Neural cell (in vitro differentiated cells): ENCODE measurements around the gene ZFX. TPM values are rescaled to one million over a fixed set of nuclear protein-coding genes. Genes with fewer than 3 reads are reported as not detected.

Experiments
- H2AFZ ChIP-seq: fragments of 200-600, 300-800 bp; sonication (generic), shearing (Covaris generic); 2 replicates; pipeline ENCODE4 v1.6.0; 2014; ENCODE audit warnings: low read depth, mild to moderate bottlenecking, antibody characterized with exemption, low read length, moderate library complexity
- H3F3A ChIP-seq: fragments of 200-600 bp; shearing (Covaris generic); 2 replicates; pipeline ENCODE4 v1.6.1; 2016; ENCODE audit warnings: mild to moderate bottlenecking, moderate library complexity, mixed read lengths, antibody characterized with exemption, low read length; ENCODE audit not compliant: insufficient read depth, poor library complexity, severe bottlenecking
- H3K27ac ChIP-seq: fragments of 200-600, 300-800 bp; sonication (generic), shearing (Covaris generic); 2 replicates; pipeline ENCODE4 v1.5.1; 2014; ENCODE audit warnings: mild to moderate bottlenecking, low read length, moderate library complexity
- H3K27me3 ChIP-seq: fragments of 300-800, 200-600 bp; sonication (generic), shearing (Covaris generic); 2 replicates; pipeline ENCODE4 v1.6.0; 2014; ENCODE audit warnings: mild to moderate bottlenecking, low read depth, low read length, moderate library complexity; ENCODE audit not compliant: insufficient read depth
- H3K36me3 ChIP-seq: fragments of 300-800, 200-600 bp; sonication (generic), shearing (Covaris generic); 2 replicates; pipeline ENCODE4 v1.5.1; 2014; ENCODE audit warnings: mild to moderate bottlenecking, antibody characterized with exemption, low read length, moderate library complexity; ENCODE audit not compliant: insufficient read depth
- H3K4me2 ChIP-seq: fragments of 300-800, 200-600 bp; sonication (generic), shearing (Covaris generic); 2 replicates; pipeline ENCODE4 v1.6.0; 2014; ENCODE audit warnings: mild to moderate bottlenecking, low read length
- H3K4me3 ChIP-seq: fragments of 300-800, 200-600 bp; sonication (generic), shearing (Covaris generic); 2 replicates; pipeline ENCODE4 v1.5.1; 2014; ENCODE audit warnings: mild to moderate bottlenecking, low read length, moderate library complexity
- H3K79me2 ChIP-seq: fragments of 200-600 bp; shearing (Covaris generic); replicated peaks from 2 replicates; pipeline ENCODE4 v1.6.0; 2014; ENCODE audit warnings: mild to moderate bottlenecking, low read length, moderate library complexity; ENCODE audit not compliant: insufficient read depth
- H3K9ac ChIP-seq: fragments of 300-800, 200-600 bp; sonication (generic), shearing (Covaris generic); 2 replicates; pipeline ENCODE4 v1.6.1; 2016; ENCODE audit warnings: mild to moderate bottlenecking, low read length, mixed read lengths
- H3K9me2 ChIP-seq: fragments of 200-600 bp; shearing (Covaris generic); 2 replicates; pipeline ENCODE4 v1.6.1; 2016; ENCODE audit warnings: mild to moderate bottlenecking, low read length, mixed read lengths; ENCODE audit not compliant: insufficient read depth
- H3K9me3 ChIP-seq: fragments of 200-600, 300-800 bp; sonication (generic), shearing (Covaris generic); 2 replicates; pipeline ENCODE4 v1.6.1; 2016; ENCODE audit warnings: mild to moderate bottlenecking, mixed run types, low read length, moderate library complexity, mixed read lengths
- H4K20me1 ChIP-seq: fragments of 200-600 bp; shearing (Covaris generic); 2 replicates; pipeline ENCODE4 v1.6.1; 2016; ENCODE audit warnings: mild to moderate bottlenecking, mixed run types; ENCODE audit not compliant: insufficient read depth
- EP300 ChIP-seq: fragments of 450-650 bp; conservative IDR thresholded peaks from 2 replicates; pipeline ENCODE4 v1.6.1; 2014; ENCODE audit warnings: antibody characterized with exemption, mild to moderate bottlenecking, moderate library complexity; ENCODE audit not compliant: poor library complexity, severe bottlenecking
- EZH2 ChIP-seq: fragments of 200-600, 300-800 bp; shearing (Covaris generic), sonication (generic); IDR thresholded peaks from 2 replicates; pipeline ENCODE4 v1.6.1; 2014; ENCODE audit warnings: antibody characterized with exemption, low read length, borderline replicate concordance, mild to moderate bottlenecking; ENCODE audit not compliant: insufficient read depth, poor library complexity, severe bottlenecking
- MXI1 ChIP-seq: fragments of 450-650 bp; conservative IDR thresholded peaks from 2 replicates; pipeline ENCODE4 v1.6.1; 2014; ENCODE audit warnings: antibody characterized with exemption, mild to moderate bottlenecking; ENCODE audit not compliant: poor library complexity, severe bottlenecking
- POLR2AphosphoS5 ChIP-seq: IDR thresholded peaks from 2 replicates; pipeline ENCODE4 v1.6.1; 2012
- RAD21 ChIP-seq: fragments of 450-650 bp; conservative IDR thresholded peaks from 2 replicates; pipeline ENCODE4 v1.6.1; 2014; ENCODE audit warnings: antibody characterized with exemption, mild to moderate bottlenecking, moderate library complexity
- SMC3 ChIP-seq: fragments of 450-650 bp; conservative IDR thresholded peaks from 2 replicates; pipeline ENCODE4 v1.6.1; 2014; ENCODE audit warnings: antibody characterized with exemption, mild to moderate bottlenecking, moderate library complexity; ENCODE audit not compliant: poor library complexity
- TAF1 ChIP-seq: IDR thresholded peaks from 2 replicates; pipeline ENCODE4 v1.6.1; 2012; ENCODE audit warnings: low read depth
- polyA plus RNA-seq: library from polyadenylated mRNA; depleted of rRNA; stranded (reverse); fragments of >200 nt; gene quantifications from 2 replicates; pipeline ENCODE4 v1.2.3, GENCODE V29; 2014
- TF ChIP-seq, protein P1 (sequence below): IDR thresholded peaks from 2 replicates; pipeline ENCODE4 v1.6.1; 2012; ENCODE audit warnings: borderline replicate concordance
- TF ChIP-seq, protein P2 (sequence below): fragments of 450-650 bp; IDR thresholded peaks from 2 replicates; pipeline ENCODE4 v1.5.1; 2014; ENCODE audit warnings: antibody characterized with exemption, mild to moderate bottlenecking, moderate library complexity; ENCODE audit not compliant: poor library complexity, severe bottlenecking

Gene ZFX
- polyA plus RNA-seq, 1 donor from 2014 or later: 12.5 TPM

DNA sequence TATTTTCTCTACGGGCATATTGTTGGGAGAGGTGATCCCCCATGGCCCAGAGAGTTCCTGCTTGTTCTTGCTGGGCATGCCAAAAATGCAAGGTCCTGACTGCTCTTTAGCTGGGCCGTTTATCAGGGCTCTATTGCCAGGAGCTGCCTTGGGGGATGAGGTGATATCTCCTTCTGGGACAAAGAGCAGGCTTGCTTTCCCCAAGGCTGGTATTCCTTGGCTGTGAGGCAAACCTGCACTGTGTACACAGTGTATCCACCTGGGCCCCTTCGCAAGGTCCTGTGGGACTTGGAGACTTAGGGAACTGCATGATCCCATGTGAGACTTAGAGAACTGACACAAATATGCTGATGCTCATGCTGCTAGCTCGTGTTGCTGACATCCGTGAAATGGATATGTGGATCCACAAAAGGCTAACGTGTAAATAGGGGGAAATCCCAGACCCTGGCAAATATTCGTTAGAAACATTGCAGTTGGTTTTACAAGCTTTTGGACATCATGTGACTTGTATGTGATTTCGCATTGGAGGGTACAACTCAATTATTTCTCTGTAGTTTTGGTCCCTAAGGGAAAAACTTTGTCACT, 24.4 kb upstream of the ZFX start:
- no peaks in the 10 kb centered on the region for H3K79me2 ChIP-seq
- no peaks in the 10 kb centered on the region for H3K36me3 ChIP-seq
- no peaks in the 10 kb centered on the region for H3K9me3 ChIP-seq
- H3K27ac ChIP-seq: no peak overlapping the region
- no peaks in the 10 kb centered on the region for H3F3A ChIP-seq
- H3K9ac ChIP-seq: no peak overlapping the region
- H3K4me3 ChIP-seq: no peak overlapping the region
- no peaks in the 10 kb centered on the region for H3K9me2 ChIP-seq
- H2AFZ ChIP-seq: no peak overlapping the region
- no peak overlapping the region for H3K4me2 ChIP-seq
- no peaks in the 10 kb centered on the region for H3K27me3 ChIP-seq
- TF ChIP-seq POLR2AphosphoS5: no peak
- TF ChIP-seq MXI1: no peak
- no peak for TF ChIP-seq SMC3
- TF ChIP-seq RAD21: no peak
- TF ChIP-seq EZH2: no peak
- TF ChIP-seq TAF1: no peak
- TF ChIP-seq, protein P1, sequence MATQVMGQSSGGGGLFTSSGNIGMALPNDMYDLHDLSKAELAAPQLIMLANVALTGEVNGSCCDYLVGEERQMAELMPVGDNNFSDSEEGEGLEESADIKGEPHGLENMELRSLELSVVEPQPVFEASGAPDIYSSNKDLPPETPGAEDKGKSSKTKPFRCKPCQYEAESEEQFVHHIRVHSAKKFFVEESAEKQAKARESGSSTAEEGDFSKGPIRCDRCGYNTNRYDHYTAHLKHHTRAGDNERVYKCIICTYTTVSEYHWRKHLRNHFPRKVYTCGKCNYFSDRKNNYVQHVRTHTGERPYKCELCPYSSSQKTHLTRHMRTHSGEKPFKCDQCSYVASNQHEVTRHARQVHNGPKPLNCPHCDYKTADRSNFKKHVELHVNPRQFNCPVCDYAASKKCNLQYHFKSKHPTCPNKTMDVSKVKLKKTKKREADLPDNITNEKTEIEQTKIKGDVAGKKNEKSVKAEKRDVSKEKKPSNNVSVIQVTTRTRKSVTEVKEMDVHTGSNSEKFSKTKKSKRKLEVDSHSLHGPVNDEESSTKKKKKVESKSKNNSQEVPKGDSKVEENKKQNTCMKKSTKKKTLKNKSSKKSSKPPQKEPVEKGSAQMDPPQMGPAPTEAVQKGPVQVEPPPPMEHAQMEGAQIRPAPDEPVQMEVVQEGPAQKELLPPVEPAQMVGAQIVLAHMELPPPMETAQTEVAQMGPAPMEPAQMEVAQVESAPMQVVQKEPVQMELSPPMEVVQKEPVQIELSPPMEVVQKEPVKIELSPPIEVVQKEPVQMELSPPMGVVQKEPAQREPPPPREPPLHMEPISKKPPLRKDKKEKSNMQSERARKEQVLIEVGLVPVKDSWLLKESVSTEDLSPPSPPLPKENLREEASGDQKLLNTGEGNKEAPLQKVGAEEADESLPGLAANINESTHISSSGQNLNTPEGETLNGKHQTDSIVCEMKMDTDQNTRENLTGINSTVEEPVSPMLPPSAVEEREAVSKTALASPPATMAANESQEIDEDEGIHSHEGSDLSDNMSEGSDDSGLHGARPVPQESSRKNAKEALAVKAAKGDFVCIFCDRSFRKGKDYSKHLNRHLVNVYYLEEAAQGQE: no peak
- no peak for TF ChIP-seq EP300
- TF ChIP-seq, protein P2, sequence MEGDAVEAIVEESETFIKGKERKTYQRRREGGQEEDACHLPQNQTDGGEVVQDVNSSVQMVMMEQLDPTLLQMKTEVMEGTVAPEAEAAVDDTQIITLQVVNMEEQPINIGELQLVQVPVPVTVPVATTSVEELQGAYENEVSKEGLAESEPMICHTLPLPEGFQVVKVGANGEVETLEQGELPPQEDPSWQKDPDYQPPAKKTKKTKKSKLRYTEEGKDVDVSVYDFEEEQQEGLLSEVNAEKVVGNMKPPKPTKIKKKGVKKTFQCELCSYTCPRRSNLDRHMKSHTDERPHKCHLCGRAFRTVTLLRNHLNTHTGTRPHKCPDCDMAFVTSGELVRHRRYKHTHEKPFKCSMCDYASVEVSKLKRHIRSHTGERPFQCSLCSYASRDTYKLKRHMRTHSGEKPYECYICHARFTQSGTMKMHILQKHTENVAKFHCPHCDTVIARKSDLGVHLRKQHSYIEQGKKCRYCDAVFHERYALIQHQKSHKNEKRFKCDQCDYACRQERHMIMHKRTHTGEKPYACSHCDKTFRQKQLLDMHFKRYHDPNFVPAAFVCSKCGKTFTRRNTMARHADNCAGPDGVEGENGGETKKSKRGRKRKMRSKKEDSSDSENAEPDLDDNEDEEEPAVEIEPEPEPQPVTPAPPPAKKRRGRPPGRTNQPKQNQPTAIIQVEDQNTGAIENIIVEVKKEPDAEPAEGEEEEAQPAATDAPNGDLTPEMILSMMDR: no peak
- H4K20me1 ChIP-seq: no peaks in the 10 kb centered on the region

DNA sequence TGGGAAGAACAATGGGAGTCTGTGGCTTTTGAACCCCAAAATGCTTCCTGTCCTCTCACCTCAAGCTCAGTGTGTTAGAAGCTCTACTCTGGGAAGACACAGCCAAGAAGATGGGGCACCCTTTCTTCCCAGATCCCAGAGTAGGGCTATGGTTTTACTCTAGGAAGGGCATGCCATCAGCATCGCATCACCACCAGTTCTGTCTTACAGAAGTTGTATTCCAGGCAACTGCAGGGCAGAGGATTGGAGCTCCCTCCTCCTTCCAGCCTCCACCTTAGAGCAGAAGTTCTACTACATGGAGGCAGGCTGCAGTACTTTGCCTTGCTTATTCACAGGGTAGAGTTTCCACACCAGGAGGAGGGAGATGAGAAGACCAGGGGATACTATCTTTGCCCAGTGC, 18.1 kb upstream of the ZFX start:
- no peaks in the 10 kb centered on the region for H4K20me1 ChIP-seq
- no peaks in the 10 kb centered on the region for H3K9me2 ChIP-seq
- TF ChIP-seq, protein P1: no peak
- TF ChIP-seq, protein P2: no peak
- TF ChIP-seq EZH2: no peak
- no peak for TF ChIP-seq TAF1
- H3F3A ChIP-seq: no peaks in the 10 kb centered on the region
- H2AFZ ChIP-seq: no peak overlapping the region
- no peak overlapping the region for H3K9ac ChIP-seq
- H3K27me3 ChIP-seq: no peaks in the 10 kb centered on the region
- H3K9me3 ChIP-seq: no peaks in the 10 kb centered on the region
- no peaks in the 10 kb centered on the region for H3K79me2 ChIP-seq
- no peak overlapping the region for H3K4me2 ChIP-seq
- no peak overlapping the region for H3K27ac ChIP-seq
- no peaks in the 10 kb centered on the region for H3K36me3 ChIP-seq
- H3K4me3 ChIP-seq: no peak overlapping the region
